Neural cell (in vitro differentiated cells): ENCODE data around the gene PRMT3. TPM values are rescaled to one million over a fixed set of nuclear protein-coding genes. Genes with fewer than 3 reads are reported as not detected.

Experiments used
- H2AFZ ChIP-seq: fragments of 200-600, 300-800 bp; sonication (generic), shearing (Covaris generic); 2 replicates; pipeline ENCODE4 v1.6.0; 2014; ENCODE audit warnings: low read depth, mild to moderate bottlenecking, antibody characterized with exemption, low read length, moderate library complexity
- H3F3A ChIP-seq: fragments of 200-600 bp; shearing (Covaris generic); 2 replicates; pipeline ENCODE4 v1.6.1; 2016; ENCODE audit warnings: mild to moderate bottlenecking, moderate library complexity, mixed read lengths, antibody characterized with exemption, low read length; ENCODE audit not compliant: insufficient read depth, poor library complexity, severe bottlenecking
- H3K27ac ChIP-seq: fragments of 200-600, 300-800 bp; sonication (generic), shearing (Covaris generic); 2 replicates; pipeline ENCODE4 v1.5.1; 2014; ENCODE audit warnings: mild to moderate bottlenecking, low read length, moderate library complexity
- H3K27me3 ChIP-seq: fragments of 300-800, 200-600 bp; sonication (generic), shearing (Covaris generic); 2 replicates; pipeline ENCODE4 v1.6.0; 2014; ENCODE audit warnings: mild to moderate bottlenecking, low read depth, low read length, moderate library complexity; ENCODE audit not compliant: insufficient read depth
- H3K36me3 ChIP-seq: fragments of 300-800, 200-600 bp; sonication (generic), shearing (Covaris generic); 2 replicates; pipeline ENCODE4 v1.5.1; 2014; ENCODE audit warnings: mild to moderate bottlenecking, antibody characterized with exemption, low read length, moderate library complexity; ENCODE audit not compliant: insufficient read depth
- H3K4me2 ChIP-seq: fragments of 300-800, 200-600 bp; sonication (generic), shearing (Covaris generic); 2 replicates; pipeline ENCODE4 v1.6.0; 2014; ENCODE audit warnings: mild to moderate bottlenecking, low read length
- H3K4me3 ChIP-seq: fragments of 300-800, 200-600 bp; sonication (generic), shearing (Covaris generic); 2 replicates; pipeline ENCODE4 v1.5.1; 2014; ENCODE audit warnings: mild to moderate bottlenecking, low read length, moderate library complexity
- H3K79me2 ChIP-seq: fragments of 200-600 bp; shearing (Covaris generic); replicated peaks from 2 replicates; pipeline ENCODE4 v1.6.0; 2014; ENCODE audit warnings: mild to moderate bottlenecking, low read length, moderate library complexity; ENCODE audit not compliant: insufficient read depth
- H3K9ac ChIP-seq: fragments of 300-800, 200-600 bp; sonication (generic), shearing (Covaris generic); 2 replicates; pipeline ENCODE4 v1.6.1; 2016; ENCODE audit warnings: mild to moderate bottlenecking, low read length, mixed read lengths
- H3K9me2 ChIP-seq: fragments of 200-600 bp; shearing (Covaris generic); 2 replicates; pipeline ENCODE4 v1.6.1; 2016; ENCODE audit warnings: mild to moderate bottlenecking, low read length, mixed read lengths; ENCODE audit not compliant: insufficient read depth
- H3K9me3 ChIP-seq: fragments of 200-600, 300-800 bp; sonication (generic), shearing (Covaris generic); 2 replicates; pipeline ENCODE4 v1.6.1; 2016; ENCODE audit warnings: mild to moderate bottlenecking, mixed run types, low read length, moderate library complexity, mixed read lengths
- H4K20me1 ChIP-seq: fragments of 200-600 bp; shearing (Covaris generic); 2 replicates; pipeline ENCODE4 v1.6.1; 2016; ENCODE audit warnings: mild to moderate bottlenecking, mixed run types; ENCODE audit not compliant: insufficient read depth
- EP300 ChIP-seq: fragments of 450-650 bp; conservative IDR thresholded peaks from 2 replicates; pipeline ENCODE4 v1.6.1; 2014; ENCODE audit warnings: antibody characterized with exemption, mild to moderate bottlenecking, moderate library complexity; ENCODE audit not compliant: poor library complexity, severe bottlenecking
- EZH2 ChIP-seq: fragments of 200-600, 300-800 bp; shearing (Covaris generic), sonication (generic); IDR thresholded peaks from 2 replicates; pipeline ENCODE4 v1.6.1; 2014; ENCODE audit warnings: antibody characterized with exemption, low read length, borderline replicate concordance, mild to moderate bottlenecking; ENCODE audit not compliant: insufficient read depth, poor library complexity, severe bottlenecking
- MXI1 ChIP-seq: fragments of 450-650 bp; conservative IDR thresholded peaks from 2 replicates; pipeline ENCODE4 v1.6.1; 2014; ENCODE audit warnings: antibody characterized with exemption, mild to moderate bottlenecking; ENCODE audit not compliant: poor library complexity, severe bottlenecking
- POLR2AphosphoS5 ChIP-seq: IDR thresholded peaks from 2 replicates; pipeline ENCODE4 v1.6.1; 2012
- RAD21 ChIP-seq: fragments of 450-650 bp; conservative IDR thresholded peaks from 2 replicates; pipeline ENCODE4 v1.6.1; 2014; ENCODE audit warnings: antibody characterized with exemption, mild to moderate bottlenecking, moderate library complexity
- SMC3 ChIP-seq: fragments of 450-650 bp; conservative IDR thresholded peaks from 2 replicates; pipeline ENCODE4 v1.6.1; 2014; ENCODE audit warnings: antibody characterized with exemption, mild to moderate bottlenecking, moderate library complexity; ENCODE audit not compliant: poor library complexity
- TAF1 ChIP-seq: IDR thresholded peaks from 2 replicates; pipeline ENCODE4 v1.6.1; 2012; ENCODE audit warnings: low read depth
- polyA plus RNA-seq: library from polyadenylated mRNA; depleted of rRNA; stranded (reverse); fragments of >200 nt; gene quantifications from 2 replicates; pipeline ENCODE4 v1.2.3, GENCODE V29; 2014
- TF ChIP-seq, protein P1 (sequence below): fragments of 450-650 bp; IDR thresholded peaks from 2 replicates; pipeline ENCODE4 v1.5.1; 2014; ENCODE audit warnings: antibody characterized with exemption, mild to moderate bottlenecking, moderate library complexity; ENCODE audit not compliant: poor library complexity, severe bottlenecking
- TF ChIP-seq, protein P2 (sequence below): IDR thresholded peaks from 2 replicates; pipeline ENCODE4 v1.6.1; 2012; ENCODE audit warnings: borderline replicate concordance

The PRMT3 gene
- polyA plus RNA-seq, 1 donor from 2014 or later: 16.5 TPM

DNA sequence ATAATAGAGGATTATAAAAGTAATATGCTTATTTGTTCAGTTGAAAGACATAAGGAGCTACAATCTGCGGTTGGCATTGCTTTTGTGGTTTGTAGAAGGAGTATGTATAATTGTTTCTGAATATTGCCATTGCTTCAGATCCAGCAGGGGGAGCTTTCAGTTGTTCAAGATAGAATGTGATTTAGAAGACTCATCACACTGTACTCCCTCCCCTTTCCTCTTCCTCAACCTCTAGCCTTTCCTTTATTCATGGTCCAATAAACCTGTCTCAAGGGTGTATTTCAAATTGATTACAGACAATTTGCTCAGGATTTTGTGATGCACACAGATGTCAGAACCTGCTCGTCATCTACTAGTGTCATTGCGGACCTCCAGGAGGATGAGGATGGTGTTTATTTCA lies 9.8 kb downstream of the PRMT3 start:
- H3K9me2 ChIP-seq: no peaks in the 10 kb centered on the region
- no peaks in the 10 kb centered on the region for H3K79me2 ChIP-seq
- no peaks in the 10 kb centered on the region for H3K27me3 ChIP-seq
- H2AFZ ChIP-seq: no peak overlapping the region
- TF ChIP-seq MXI1 (no peak), SMC3 (peak; percentile 62), TAF1 (no peak), EP300 (no peak), EZH2 (no peak), RAD21 (peak; percentile 43), POLR2AphosphoS5 (no peak)
- TF ChIP-seq, protein P1, sequence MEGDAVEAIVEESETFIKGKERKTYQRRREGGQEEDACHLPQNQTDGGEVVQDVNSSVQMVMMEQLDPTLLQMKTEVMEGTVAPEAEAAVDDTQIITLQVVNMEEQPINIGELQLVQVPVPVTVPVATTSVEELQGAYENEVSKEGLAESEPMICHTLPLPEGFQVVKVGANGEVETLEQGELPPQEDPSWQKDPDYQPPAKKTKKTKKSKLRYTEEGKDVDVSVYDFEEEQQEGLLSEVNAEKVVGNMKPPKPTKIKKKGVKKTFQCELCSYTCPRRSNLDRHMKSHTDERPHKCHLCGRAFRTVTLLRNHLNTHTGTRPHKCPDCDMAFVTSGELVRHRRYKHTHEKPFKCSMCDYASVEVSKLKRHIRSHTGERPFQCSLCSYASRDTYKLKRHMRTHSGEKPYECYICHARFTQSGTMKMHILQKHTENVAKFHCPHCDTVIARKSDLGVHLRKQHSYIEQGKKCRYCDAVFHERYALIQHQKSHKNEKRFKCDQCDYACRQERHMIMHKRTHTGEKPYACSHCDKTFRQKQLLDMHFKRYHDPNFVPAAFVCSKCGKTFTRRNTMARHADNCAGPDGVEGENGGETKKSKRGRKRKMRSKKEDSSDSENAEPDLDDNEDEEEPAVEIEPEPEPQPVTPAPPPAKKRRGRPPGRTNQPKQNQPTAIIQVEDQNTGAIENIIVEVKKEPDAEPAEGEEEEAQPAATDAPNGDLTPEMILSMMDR: peak; percentile 61
- TF ChIP-seq, protein P2, sequence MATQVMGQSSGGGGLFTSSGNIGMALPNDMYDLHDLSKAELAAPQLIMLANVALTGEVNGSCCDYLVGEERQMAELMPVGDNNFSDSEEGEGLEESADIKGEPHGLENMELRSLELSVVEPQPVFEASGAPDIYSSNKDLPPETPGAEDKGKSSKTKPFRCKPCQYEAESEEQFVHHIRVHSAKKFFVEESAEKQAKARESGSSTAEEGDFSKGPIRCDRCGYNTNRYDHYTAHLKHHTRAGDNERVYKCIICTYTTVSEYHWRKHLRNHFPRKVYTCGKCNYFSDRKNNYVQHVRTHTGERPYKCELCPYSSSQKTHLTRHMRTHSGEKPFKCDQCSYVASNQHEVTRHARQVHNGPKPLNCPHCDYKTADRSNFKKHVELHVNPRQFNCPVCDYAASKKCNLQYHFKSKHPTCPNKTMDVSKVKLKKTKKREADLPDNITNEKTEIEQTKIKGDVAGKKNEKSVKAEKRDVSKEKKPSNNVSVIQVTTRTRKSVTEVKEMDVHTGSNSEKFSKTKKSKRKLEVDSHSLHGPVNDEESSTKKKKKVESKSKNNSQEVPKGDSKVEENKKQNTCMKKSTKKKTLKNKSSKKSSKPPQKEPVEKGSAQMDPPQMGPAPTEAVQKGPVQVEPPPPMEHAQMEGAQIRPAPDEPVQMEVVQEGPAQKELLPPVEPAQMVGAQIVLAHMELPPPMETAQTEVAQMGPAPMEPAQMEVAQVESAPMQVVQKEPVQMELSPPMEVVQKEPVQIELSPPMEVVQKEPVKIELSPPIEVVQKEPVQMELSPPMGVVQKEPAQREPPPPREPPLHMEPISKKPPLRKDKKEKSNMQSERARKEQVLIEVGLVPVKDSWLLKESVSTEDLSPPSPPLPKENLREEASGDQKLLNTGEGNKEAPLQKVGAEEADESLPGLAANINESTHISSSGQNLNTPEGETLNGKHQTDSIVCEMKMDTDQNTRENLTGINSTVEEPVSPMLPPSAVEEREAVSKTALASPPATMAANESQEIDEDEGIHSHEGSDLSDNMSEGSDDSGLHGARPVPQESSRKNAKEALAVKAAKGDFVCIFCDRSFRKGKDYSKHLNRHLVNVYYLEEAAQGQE: no peak
- H3K4me3 ChIP-seq: no peak overlapping the region
- no peaks in the 10 kb centered on the region for H3K36me3 ChIP-seq
- no peaks in the 10 kb centered on the region for H3K9me3 ChIP-seq
- no peak overlapping the region for H3K9ac ChIP-seq
- no peaks in the 10 kb centered on the region for H3F3A ChIP-seq
- H3K27ac ChIP-seq: no peak overlapping the region
- H3K4me2 ChIP-seq: no peak overlapping the region
- no peaks in the 10 kb centered on the region for H4K20me1 ChIP-seq

DNA sequence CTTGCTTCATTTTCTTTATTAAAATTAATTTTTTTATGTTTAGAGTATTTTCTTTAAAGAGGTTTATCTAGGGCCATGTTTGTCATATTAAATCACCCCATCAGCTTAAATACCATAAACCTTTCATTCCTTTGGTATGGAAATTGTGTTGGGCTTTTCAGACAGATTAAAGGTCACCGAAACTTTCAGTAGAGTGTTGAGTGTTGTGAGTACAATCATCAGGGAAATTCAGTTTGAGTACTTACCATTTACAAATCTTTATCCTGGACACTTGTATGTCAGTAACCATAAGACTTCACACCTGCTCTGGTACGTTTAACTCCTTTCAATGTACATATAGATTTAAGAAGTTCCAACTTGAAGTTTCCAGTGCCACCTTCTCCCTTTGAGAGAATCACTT lies 12.0 kb downstream of the PRMT3 start:
- Histone ChIP-seq H3K79me2 (no peaks in the 10 kb centered on the region), H3K27ac (no peak overlapping the region), H3F3A (no peaks in the 10 kb centered on the region), H3K9ac (no peak overlapping the region), H3K9me3 (no peaks in the 10 kb centered on the region), H2AFZ (no peak overlapping the region), H4K20me1 (no peaks in the 10 kb centered on the region), H3K36me3 (no peaks in the 10 kb centered on the region), H3K4me3 (no peak overlapping the region), H3K9me2 (no peaks in the 10 kb centered on the region), H3K27me3 (no peaks in the 10 kb centered on the region), H3K4me2 (no peak overlapping the region)
- TF ChIP-seq POLR2AphosphoS5: no peak
- no peak for TF ChIP-seq EP300
- no peak for TF ChIP-seq EZH2
- TF ChIP-seq, protein P2: no peak
- no peak for TF ChIP-seq RAD21
- no peak for TF ChIP-seq TAF1
- no peak for TF ChIP-seq MXI1
- TF ChIP-seq, protein P1: no peak
- TF ChIP-seq SMC3: no peak
